ENCODE data around the gene PKP2.
A peak's percentile ranks its signal among the peaks of the same experiment; 100 is the strongest.

The PKP2 gene
- 3.7 to 5.3 reads per million in 2 donors for total RNA-seq

GRCh38 chr12:32896432-32897280 is at the start of gene PKP2:
Gene PKP2 (minus strand): TSS chr12:32896777. CDS start chr12:32896731, 46 bp downstream.
- peak in 1 of 5 experiments; percentile 7 for DNase-seq

- DNase-seq = no peak
Measured at GRCh38 chr12:32944195-32944594, 47.6 kb upstream of the PKP2 start.

GRCh38 chr12:32939801-32940200 is 43.2 kb upstream of the PKP2 start:
- no peak for DNase-seq

- DNase-seq = no peak
Measured at GRCh38 chr12:32926963-32927362, 30.4 kb upstream of the PKP2 start.

- DNase-seq = no peak
Measured at GRCh38 chr12:32926356-32926755, 29.8 kb upstream of the PKP2 start.

- no peak for DNase-seq
Measured at GRCh38 chr12:32922546-32923297, 26.1 kb upstream of the PKP2 start.

- no peak for DNase-seq
Measured at GRCh38 chr12:32921397-32921796, 24.8 kb upstream of the PKP2 start.

GRCh38 chr12:32920506-32921085 is 24.0 kb upstream of the PKP2 start:
- DNase-seq = no peak

- DNase-seq = no peak
Measured at GRCh38 chr12:32918890-32919801, 22.6 kb upstream of the PKP2 start.

- no peak for DNase-seq
Measured at GRCh38 chr12:32917094-32917611, 20.6 kb upstream of the PKP2 start.

GRCh38 chr12:32907898-32908476 is 11.4 kb upstream of the PKP2 start:
- DNase-seq = no peak

GRCh38 chr12:32907166-32907565 is 10.6 kb upstream of the PKP2 start:
- no peak for DNase-seq

GRCh38 chr12:32906399-32907165 is 10.0 kb upstream of the PKP2 start:
- DNase-seq = peak in 1 of 5 experiments; percentile 81

- no peak for DNase-seq
Measured at GRCh38 chr12:32903763-32904162, 7.2 kb upstream of the PKP2 start.

GRCh38 chr12:32903318-32903717 is 6.7 kb upstream of the PKP2 start:
- no peak for DNase-seq

- DNase-seq = no peak
Measured at GRCh38 chr12:32902287-32902997, 5.9 kb upstream of the PKP2 start.

GRCh38 chr12:32901553-32901952 is 5.0 kb upstream of the PKP2 start:
- no peak for DNase-seq

- DNase-seq = no peak
Measured at GRCh38 chr12:32897687-32898573, 1.4 kb upstream of the PKP2 start.

- no peak for DNase-seq
Measured at GRCh38 chr12:32897281-32897610, 669 bp upstream of the PKP2 start.

All from T-helper 2 cell (primary cell).